NCI-H1417 (cell line): Measurements from ENCODE around the gene CXCL6.
A peak's percentile ranks its signal among the peaks of the same experiment; 100 is the strongest.

Source experiments
- DNase-seq, 3 experiments: peaks; one replicate each; lab custom pipeline; 2025; lab: John Stamatoyannopoulos, UW

The CXCL6 gene

GRCh38 chr4:73843369-73843768 is 6.9 kb downstream of the CXCL6 start:
- no peak for DNase-seq

- DNase-seq, result no peak
These were observed 7.9 kb downstream of the CXCL6 start for GRCh38 chr4:73844345-73844744.

GRCh38 chr4:73844806-73845205 is 8.3 kb downstream of the CXCL6 start:
- no peak for DNase-seq

GRCh38 chr4:73847526-73848182 is 11.2 kb downstream of the CXCL6 start:
- peak in 1 of 3 experiments; percentile 34 for DNase-seq

GRCh38 chr4:73848183-73848777 is 11.8 kb downstream of the CXCL6 start:
- no peak for DNase-seq

- DNase-seq, result peak in 2 of 3 experiments; percentile 13 to 26
These were observed 13.9 kb downstream of the CXCL6 start for GRCh38 chr4:73850261-73850970.

- DNase-seq, result no peak
These were observed 14.8 kb downstream of the CXCL6 start for GRCh38 chr4:73851293-73851692.

GRCh38 chr4:73852771-73853170 is 16.3 kb downstream of the CXCL6 start:
- no peak for DNase-seq

GRCh38 chr4:73853246-73853704 is 16.8 kb downstream of the CXCL6 start, which contains the start of gene PF4V1:
Gene PF4V1, plus strand, starts transcription at chr4:73853296. Its CDS starts 67 bp downstream, at chr4:73853363.
- no peak for DNase-seq

GRCh38 chr4:73853718-73854473 is 17.4 kb downstream of the CXCL6 start:
- DNase-seq, result no peak

GRCh38 chr4:73855406-73855805 is 18.9 kb downstream of the CXCL6 start:
- DNase-seq, result no peak

GRCh38 chr4:73856518-73856917 is 20.0 kb downstream of the CXCL6 start:
- no peak for DNase-seq

GRCh38 chr4:73859614-73860088 is 23.2 kb downstream of the CXCL6 start:
- no peak for DNase-seq

GRCh38 chr4:73860181-73860580 is 23.7 kb downstream of the CXCL6 start:
- DNase-seq, result no peak

- no peak for DNase-seq
These were observed 24.4 kb downstream of the CXCL6 start for GRCh38 chr4:73860917-73861316.

- DNase-seq, result no peak
These were observed 25.8 kb downstream of the CXCL6 start for GRCh38 chr4:73862322-73862721.

GRCh38 chr4:73864365-73864764 is 27.9 kb downstream of the CXCL6 start:
- peak; percentile 3 to 46 (median 27) for DNase-seq

GRCh38 chr4:73864961-73865360 is 28.5 kb downstream of the CXCL6 start:
- no peak for DNase-seq

- DNase-seq, result no peak
These were observed 29.1 kb downstream of the CXCL6 start for GRCh38 chr4:73865431-73866096.

- no peak for DNase-seq
These were observed 29.8 kb downstream of the CXCL6 start for GRCh38 chr4:73866246-73866645.

- DNase-seq, result peak in 2 of 3 experiments; percentile 2 to 15
These were observed 31.3 kb downstream of the CXCL6 start for GRCh38 chr4:73867783-73868182.
